ENCODE results near the gene POLR3H. TPM values are rescaled to one million over a fixed set of nuclear protein-coding genes. Genes with fewer than 3 reads are reported as not detected.

The POLR3H gene
- total RNA-seq, 1 experiment from 2014 or later = 21.2 TPM

GRCh38 chr22:41531715-41532477 is 12.4 kb downstream of the POLR3H start:
- Histone ChIP-seq H4K20me1 (ENCODE audit: low read length) (no peaks in the 10 kb centered on the region), H3K4me3 (ENCODE audit: low read length) (no peak overlapping the region), H3K27me3 (ENCODE audit: low read length) (no peaks in the 10 kb centered on the region), H3K27ac (ENCODE audit: low read length) (no peak overlapping the region), H3K79me2 (ENCODE audit: low read length) (peaks cover 5% of the 10 kb centered on the region; the same call in 1 of the 2 replicates), H3K36me3 (ENCODE audit: low read depth, low read length) (peaks cover 14% of the 10 kb centered on the region), H3K9me2 (replicated peaks; ENCODE audit: low read length) (no peaks in the 10 kb centered on the region), H3K9me3 (ENCODE audit: low read length) (no peaks in the 10 kb centered on the region), H2AFZ (ENCODE audit: low read length) (no peak overlapping the region), H3F3A (ENCODE audit: low read length, unreplicated experiment) (no peaks in the 10 kb centered on the region), H3K4me1 (ENCODE audit: insufficient read depth, low read length) (no peaks in the 10 kb centered on the region), H3K4me2 (ENCODE audit: low read length) (no peak overlapping the region), H3K9ac (ENCODE audit: low read length) (no peak overlapping the region)
- ATAC-seq (no peak), DNase-seq (no peak)
- ChIA-PET POLR2A (ENCODE audit: unreplicated experiment) (no interaction called here), CTCF (no interaction called here)
- TF ChIP-seq EZH2phosphoT487 (IDR thresholded peaks at IDR 0.05; ENCODE audit: borderline replicate concordance, low read length) (no peak), CTCF (conservative IDR thresholded peaks at IDR 0.05; ENCODE audit: low read depth, low read length) (no peak), EZH2 (IDR thresholded peaks at IDR 0.05; ENCODE audit: low read length, unreplicated experiment) (no peak)
- intact Hi-C loops (cut with micrococcal nuclease) = no loop called here
- no TSS peak for BruUV-seq (replicated peaks)

- CTCF ChIA-PET = no interaction called here
- H4K20me1 ChIP-seq (ENCODE audit: low read length) = no peaks in the 10 kb centered on the region
- no peak for ATAC-seq
- no peaks in the 10 kb centered on the region for H3K9me3 ChIP-seq (ENCODE audit: low read length)
- no peaks in the 10 kb centered on the region for H3K4me1 ChIP-seq (ENCODE audit: insufficient read depth, low read length)
- intact Hi-C loops (cut with micrococcal nuclease) = no loop called here
- no peaks in the 10 kb centered on the region for H3K27me3 ChIP-seq (ENCODE audit: low read length)
- no peaks in the 10 kb centered on the region for H3F3A ChIP-seq (ENCODE audit: low read length, unreplicated experiment)
- no peak overlapping the region for H2AFZ ChIP-seq (ENCODE audit: low read length)
- POLR2A ChIA-PET (ENCODE audit: unreplicated experiment) = no interaction called here
- H3K9me2 ChIP-seq (replicated peaks; ENCODE audit: low read length) = no peaks in the 10 kb centered on the region
- no peak overlapping the region for H3K9ac ChIP-seq (ENCODE audit: low read length)
- TF ChIP-seq EZH2phosphoT487 (IDR thresholded peaks at IDR 0.05; ENCODE audit: borderline replicate concordance, low read length) = no peak
- TF ChIP-seq EZH2 (IDR thresholded peaks at IDR 0.05; ENCODE audit: low read length, unreplicated experiment) = no peak
- TF ChIP-seq CTCF (conservative IDR thresholded peaks at IDR 0.05; ENCODE audit: low read depth, low read length) = no peak
- H3K4me2 ChIP-seq (ENCODE audit: low read length) = no peak overlapping the region
- no peak overlapping the region for H3K27ac ChIP-seq (ENCODE audit: low read length)
- no peak for DNase-seq
- peaks cover 17% of the 10 kb centered on the region for H3K36me3 ChIP-seq (ENCODE audit: low read depth, low read length)
- no peak overlapping the region for H3K4me3 ChIP-seq (ENCODE audit: low read length)
- peaks cover 5% of the 10 kb centered on the region; the same call in 1 of the 2 replicates for H3K79me2 ChIP-seq (ENCODE audit: low read length)
- no TSS peak for BruUV-seq (replicated peaks)
Observed at GRCh38 chr22:41530890-41531714, 13.2 kb downstream of the POLR3H start.

All from PC-3 (cell line).